ENCODE results near the gene DCAF8L2. TPM values are rescaled to one million over a fixed set of nuclear protein-coding genes. Genes with fewer than 3 reads are reported as not detected.

Gene DCAF8L2
- polyA plus RNA-seq, 1 donor from 2014 or later = not detected

DNA sequence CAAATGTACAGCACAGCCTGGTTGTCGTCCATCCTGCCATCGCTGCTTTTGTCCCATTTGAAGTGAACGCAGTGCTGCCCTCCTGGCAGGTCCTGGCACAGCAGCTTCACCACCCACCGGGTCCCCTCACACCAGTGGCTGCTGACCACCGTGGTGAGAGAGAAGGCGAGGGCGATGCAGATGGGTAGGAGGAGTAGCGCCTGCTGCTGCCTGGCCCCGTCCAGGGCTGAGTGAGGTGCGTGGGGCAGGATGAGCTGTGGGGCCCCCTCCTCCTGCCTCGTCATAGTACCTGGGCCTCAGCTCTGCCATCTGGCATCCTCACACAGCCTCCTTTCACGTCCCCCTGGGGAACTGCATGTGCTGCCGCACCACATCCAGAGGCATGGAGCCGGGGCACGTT is 1.8 kb downstream of the DCAF8L2 start:
- Histone ChIP-seq H3K4me3 (ENCODE audit: low read length) (no peak overlapping the region), H3K36me3 (ENCODE audit: insufficient read depth, low read length) (no peaks in the 10 kb centered on the region)
- TF ChIP-seq POLR2AphosphoS5 (IDR thresholded peaks at IDR 0.05) = no peak
- TF ChIP-seq MXI1 (conservative IDR thresholded peaks at IDR 0.05; ENCODE audit: poor library complexity, severe bottlenecking) = no peak
- no peak for TF ChIP-seq RAD21 (conservative IDR thresholded peaks at IDR 0.05)
- no peak for TF ChIP-seq SMC3 (conservative IDR thresholded peaks at IDR 0.05; ENCODE audit: poor library complexity)
- TF ChIP-seq, protein P1, sequence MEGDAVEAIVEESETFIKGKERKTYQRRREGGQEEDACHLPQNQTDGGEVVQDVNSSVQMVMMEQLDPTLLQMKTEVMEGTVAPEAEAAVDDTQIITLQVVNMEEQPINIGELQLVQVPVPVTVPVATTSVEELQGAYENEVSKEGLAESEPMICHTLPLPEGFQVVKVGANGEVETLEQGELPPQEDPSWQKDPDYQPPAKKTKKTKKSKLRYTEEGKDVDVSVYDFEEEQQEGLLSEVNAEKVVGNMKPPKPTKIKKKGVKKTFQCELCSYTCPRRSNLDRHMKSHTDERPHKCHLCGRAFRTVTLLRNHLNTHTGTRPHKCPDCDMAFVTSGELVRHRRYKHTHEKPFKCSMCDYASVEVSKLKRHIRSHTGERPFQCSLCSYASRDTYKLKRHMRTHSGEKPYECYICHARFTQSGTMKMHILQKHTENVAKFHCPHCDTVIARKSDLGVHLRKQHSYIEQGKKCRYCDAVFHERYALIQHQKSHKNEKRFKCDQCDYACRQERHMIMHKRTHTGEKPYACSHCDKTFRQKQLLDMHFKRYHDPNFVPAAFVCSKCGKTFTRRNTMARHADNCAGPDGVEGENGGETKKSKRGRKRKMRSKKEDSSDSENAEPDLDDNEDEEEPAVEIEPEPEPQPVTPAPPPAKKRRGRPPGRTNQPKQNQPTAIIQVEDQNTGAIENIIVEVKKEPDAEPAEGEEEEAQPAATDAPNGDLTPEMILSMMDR (IDR thresholded peaks at IDR 0.05; ENCODE audit: poor library complexity, severe bottlenecking) = no peak
- TF ChIP-seq, protein P2, sequence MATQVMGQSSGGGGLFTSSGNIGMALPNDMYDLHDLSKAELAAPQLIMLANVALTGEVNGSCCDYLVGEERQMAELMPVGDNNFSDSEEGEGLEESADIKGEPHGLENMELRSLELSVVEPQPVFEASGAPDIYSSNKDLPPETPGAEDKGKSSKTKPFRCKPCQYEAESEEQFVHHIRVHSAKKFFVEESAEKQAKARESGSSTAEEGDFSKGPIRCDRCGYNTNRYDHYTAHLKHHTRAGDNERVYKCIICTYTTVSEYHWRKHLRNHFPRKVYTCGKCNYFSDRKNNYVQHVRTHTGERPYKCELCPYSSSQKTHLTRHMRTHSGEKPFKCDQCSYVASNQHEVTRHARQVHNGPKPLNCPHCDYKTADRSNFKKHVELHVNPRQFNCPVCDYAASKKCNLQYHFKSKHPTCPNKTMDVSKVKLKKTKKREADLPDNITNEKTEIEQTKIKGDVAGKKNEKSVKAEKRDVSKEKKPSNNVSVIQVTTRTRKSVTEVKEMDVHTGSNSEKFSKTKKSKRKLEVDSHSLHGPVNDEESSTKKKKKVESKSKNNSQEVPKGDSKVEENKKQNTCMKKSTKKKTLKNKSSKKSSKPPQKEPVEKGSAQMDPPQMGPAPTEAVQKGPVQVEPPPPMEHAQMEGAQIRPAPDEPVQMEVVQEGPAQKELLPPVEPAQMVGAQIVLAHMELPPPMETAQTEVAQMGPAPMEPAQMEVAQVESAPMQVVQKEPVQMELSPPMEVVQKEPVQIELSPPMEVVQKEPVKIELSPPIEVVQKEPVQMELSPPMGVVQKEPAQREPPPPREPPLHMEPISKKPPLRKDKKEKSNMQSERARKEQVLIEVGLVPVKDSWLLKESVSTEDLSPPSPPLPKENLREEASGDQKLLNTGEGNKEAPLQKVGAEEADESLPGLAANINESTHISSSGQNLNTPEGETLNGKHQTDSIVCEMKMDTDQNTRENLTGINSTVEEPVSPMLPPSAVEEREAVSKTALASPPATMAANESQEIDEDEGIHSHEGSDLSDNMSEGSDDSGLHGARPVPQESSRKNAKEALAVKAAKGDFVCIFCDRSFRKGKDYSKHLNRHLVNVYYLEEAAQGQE (IDR thresholded peaks at IDR 0.05; ENCODE audit: borderline replicate concordance) = no peak
- no peak for TF ChIP-seq EZH2 (IDR thresholded peaks at IDR 0.05; ENCODE audit: borderline replicate concordance, insufficient read depth, low read length, poor library complexity, severe bottlenecking)
- TF ChIP-seq TAF1 (IDR thresholded peaks at IDR 0.05; ENCODE audit: low read depth) = no peak
- TF ChIP-seq EP300 (conservative IDR thresholded peaks at IDR 0.05; ENCODE audit: poor library complexity, severe bottlenecking) = no peak

GRCh38 chrX:27597508-27597907 is 7.4 kb downstream of the DCAF8L2 start:
- Histone ChIP-seq H3K27me3 (ENCODE audit: insufficient read depth, low read depth, low read length) (no peaks in the 10 kb centered on the region), H3K79me2 (replicated peaks; ENCODE audit: insufficient read depth, low read length) (no peaks in the 10 kb centered on the region), H3K4me2 (ENCODE audit: low read length) (no peak overlapping the region), H3K27ac (ENCODE audit: low read length) (no peak overlapping the region), H3K9me3 (ENCODE audit: low read length) (no peaks in the 10 kb centered on the region), H3K4me3 (ENCODE audit: low read length) (no peak overlapping the region), H3K36me3 (ENCODE audit: insufficient read depth, low read length) (no peaks in the 10 kb centered on the region), H3F3A (ENCODE audit: insufficient read depth, low read length, poor library complexity, severe bottlenecking) (no peaks in the 10 kb centered on the region), H2AFZ (ENCODE audit: low read depth, low read length) (no peak overlapping the region), H4K20me1 (ENCODE audit: insufficient read depth) (no peaks in the 10 kb centered on the region), H3K9me2 (ENCODE audit: insufficient read depth, low read length) (no peaks in the 10 kb centered on the region), H3K9ac (ENCODE audit: low read length) (no peak overlapping the region)
- TF ChIP-seq TAF1 (IDR thresholded peaks at IDR 0.05; ENCODE audit: low read depth) = no peak

More for the DNA sequence above, 1.8 kb downstream of the DCAF8L2 start:
- no peaks in the 10 kb centered on the region for H4K20me1 ChIP-seq (ENCODE audit: insufficient read depth)
- no peaks in the 10 kb centered on the region for H3F3A ChIP-seq (ENCODE audit: insufficient read depth, low read length, poor library complexity, severe bottlenecking)
- no peaks in the 10 kb centered on the region for H3K9me3 ChIP-seq (ENCODE audit: low read length)
- no peaks in the 10 kb centered on the region for H3K9me2 ChIP-seq (ENCODE audit: insufficient read depth, low read length)
- no peak overlapping the region for H2AFZ ChIP-seq (ENCODE audit: low read depth, low read length)
- no peak overlapping the region for H3K4me2 ChIP-seq (ENCODE audit: low read length)
- H3K27ac ChIP-seq (ENCODE audit: low read length) = no peak overlapping the region
- no peak overlapping the region for H3K9ac ChIP-seq (ENCODE audit: low read length)
- no peaks in the 10 kb centered on the region for H3K79me2 ChIP-seq (replicated peaks; ENCODE audit: insufficient read depth, low read length)
- H3K27me3 ChIP-seq (ENCODE audit: insufficient read depth, low read depth, low read length) = no peaks in the 10 kb centered on the region

DNA sequence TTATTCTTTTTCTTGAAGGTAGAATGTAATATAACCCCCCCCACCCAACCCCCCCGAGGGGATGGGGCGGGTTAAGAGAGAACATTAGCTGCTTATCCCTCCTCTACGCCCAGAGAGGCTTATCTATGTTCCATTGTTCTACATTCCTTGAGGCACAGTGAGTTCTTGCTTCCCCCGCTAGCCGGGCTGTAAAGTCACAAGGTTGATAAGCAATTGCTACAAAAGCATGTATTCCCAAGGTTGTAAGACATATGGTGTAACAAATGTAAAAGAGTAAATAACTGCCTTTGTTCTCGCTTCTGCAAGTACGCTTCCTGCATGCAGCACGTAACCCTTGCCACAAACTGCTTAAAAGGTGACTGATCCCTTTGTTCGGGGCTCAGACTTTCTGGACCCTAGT is 8.2 kb downstream of the DCAF8L2 start:
- TF ChIP-seq TAF1 (IDR thresholded peaks at IDR 0.05; ENCODE audit: low read depth) (no peak), MXI1 (conservative IDR thresholded peaks at IDR 0.05; ENCODE audit: poor library complexity, severe bottlenecking) (no peak), EZH2 (IDR thresholded peaks at IDR 0.05; ENCODE audit: borderline replicate concordance, insufficient read depth, low read length, poor library complexity, severe bottlenecking) (no peak), SMC3 (conservative IDR thresholded peaks at IDR 0.05; ENCODE audit: poor library complexity) (no peak), EP300 (conservative IDR thresholded peaks at IDR 0.05; ENCODE audit: poor library complexity, severe bottlenecking) (no peak), RAD21 (conservative IDR thresholded peaks at IDR 0.05) (no peak), POLR2AphosphoS5 (IDR thresholded peaks at IDR 0.05) (no peak)
- TF ChIP-seq, protein P1 (IDR thresholded peaks at IDR 0.05; ENCODE audit: poor library complexity, severe bottlenecking) = no peak
- TF ChIP-seq, protein P2 (IDR thresholded peaks at IDR 0.05; ENCODE audit: borderline replicate concordance) = no peak
- Histone ChIP-seq H3K9ac (ENCODE audit: low read length) (no peak overlapping the region), H3K9me2 (ENCODE audit: insufficient read depth, low read length) (no peaks in the 10 kb centered on the region), H3K4me2 (ENCODE audit: low read length) (no peak overlapping the region), H3F3A (ENCODE audit: insufficient read depth, low read length, poor library complexity, severe bottlenecking) (no peaks in the 10 kb centered on the region), H2AFZ (ENCODE audit: low read depth, low read length) (no peak overlapping the region), H3K9me3 (ENCODE audit: low read length) (no peaks in the 10 kb centered on the region), H3K27ac (ENCODE audit: low read length) (no peak overlapping the region), H3K27me3 (ENCODE audit: insufficient read depth, low read depth, low read length) (no peaks in the 10 kb centered on the region), H3K36me3 (ENCODE audit: insufficient read depth, low read length) (no peaks in the 10 kb centered on the region), H4K20me1 (ENCODE audit: insufficient read depth) (no peaks in the 10 kb centered on the region), H3K4me3 (ENCODE audit: low read length) (no peak overlapping the region), H3K79me2 (replicated peaks; ENCODE audit: insufficient read depth, low read length) (no peaks in the 10 kb centered on the region)
